ENCODE results near the gene EP400. TPM values are rescaled to one million over a fixed set of nuclear protein-coding genes. Genes with fewer than 3 reads are reported as not detected.

Gene EP400
- total RNA-seq, 4 donors from 2014 or later, result 12.6 to 28.0 (median 22.8) TPM

- H3K27ac ChIP-seq, result no peak overlapping the region
- 80 to 95% methylated on average over 1 to 12 of the region's 58 CpGs for WGBS, 2 donors (ENCODE audit: low coverage in 1 of 2)
- no peak for ATAC-seq
- no peaks in the 10 kb centered on the region for H3K4me1 ChIP-seq
- no peaks in the 10 kb centered on the region for H3K9me3 ChIP-seq
- H3K36me3 ChIP-seq, result peaks cover 0 to 98% of the 10 kb centered on the region in 2 donors
- H3K4me3 ChIP-seq, result no peak overlapping the region
- TF ChIP-seq EP300 (IDR thresholded peaks at IDR 0.05), result no peak
- no peak for TF ChIP-seq POLR2AphosphoS5 (IDR thresholded peaks at IDR 0.05)
- no peak for TF ChIP-seq POLR2A (IDR thresholded peaks at IDR 0.05)
- no peak for TF ChIP-seq CTCF (IDR thresholded peaks at IDR 0.05)
- H3K27me3 ChIP-seq, result no peaks in the 10 kb centered on the region
These were observed 167.2 kb downstream of the EP400 start for GRCh38 chr12:132116709-132117557.

GRCh38 chr12:132117558-132117875, 167.8 kb downstream of the EP400 start:
- no peaks in the 10 kb centered on the region for H3K4me1 ChIP-seq
- H3K27me3 ChIP-seq, result no peaks in the 10 kb centered on the region
- no peak for TF ChIP-seq EP300 (IDR thresholded peaks at IDR 0.05)
- TF ChIP-seq POLR2A (IDR thresholded peaks at IDR 0.05), result no peak
- no peak for TF ChIP-seq POLR2AphosphoS5 (IDR thresholded peaks at IDR 0.05)
- no peak for TF ChIP-seq CTCF (IDR thresholded peaks at IDR 0.05)
- peaks cover 0 to 98% of the 10 kb centered on the region in 2 donors for H3K36me3 ChIP-seq
- 100% methylated on average over 1 of the region's 10 CpGs; no CpG with 5 or more reads in 1 of the 2 donors for WGBS, 2 donors (ENCODE audit: low coverage in 1 of 2)
- no peak for ATAC-seq
- H3K4me3 ChIP-seq, result no peak overlapping the region
- H3K9me3 ChIP-seq, result no peaks in the 10 kb centered on the region
- H3K27ac ChIP-seq, result no peak overlapping the region

GRCh38 chr12:132118876-132119275, 169.1 kb downstream of the EP400 start:
- no CpG with 5 or more reads among the region's 22 CpGs for WGBS, 2 donors (ENCODE audit: low coverage in 1 of 2)
- Histone ChIP-seq H3K27me3 (no peaks in the 10 kb centered on the region), H3K36me3 (peaks cover 0 to 98% of the 10 kb centered on the region in 2 donors), H3K9me3 (no peaks in the 10 kb centered on the region), H3K4me1 (no peaks in the 10 kb centered on the region), H3K27ac (no peak overlapping the region), H3K4me3 (no peak overlapping the region)
- no peak for ATAC-seq
- TF ChIP-seq EP300 (IDR thresholded peaks at IDR 0.05) (no peak), POLR2AphosphoS5 (IDR thresholded peaks at IDR 0.05) (no peak), CTCF (IDR thresholded peaks at IDR 0.05) (no peak), POLR2A (IDR thresholded peaks at IDR 0.05) (no peak)

- Histone ChIP-seq H3K27me3 (no peaks in the 10 kb centered on the region), H3K4me3 (no peak overlapping the region), H3K4me1 (no peaks in the 10 kb centered on the region), H3K9me3 (no peaks in the 10 kb centered on the region), H3K27ac (no peak overlapping the region), H3K36me3 (peaks cover 0 to 98% of the 10 kb centered on the region in 2 donors)
- TF ChIP-seq POLR2AphosphoS5 (IDR thresholded peaks at IDR 0.05) (no peak), POLR2A (IDR thresholded peaks at IDR 0.05) (no peak), CTCF (IDR thresholded peaks at IDR 0.05) (no peak), EP300 (IDR thresholded peaks at IDR 0.05) (no peak)
- 86 to 94% methylated on average over 11 to 14 of the region's 14 CpGs for whole genome bisulfite sequencing, 2 donors (ENCODE audit: low coverage in 1 of 2)
- no peak for ATAC-seq
These were observed 171.5 kb downstream of the EP400 start for GRCh38 chr12:132121283-132121682.

Measured in gastroesophageal sphincter (tissue), 4 donors.